WTC11 (cell line): ENCODE data around the gene IPO13. TPM values are rescaled to one million over a fixed set of nuclear protein-coding genes. Genes with fewer than 3 reads are reported as not detected.

Experiments
- ATAC-seq: fragments of 200-7000 bp; cut with Tn5 transposase; 2 replicates; pipeline ENCODE4 v1.10.0; 2021; ENCODE audit warnings: mild to moderate bottlenecking, moderate library complexity
- CTCF ChIA-PET: fragments of 300-600 bp; sonication (Branson Sonifier 250); formaldehyde crosslinking; loops from one replicate; lab custom pipeline; 2021; ENCODE audit warnings: antibody characterized with exemption; lab: Charles Lee
- POLR2A ChIA-PET: fragments of 350-600 bp; sonication (Branson Sonifier 250); formaldehyde crosslinking; loops from one replicate; lab custom pipeline; 2021; ENCODE audit warnings: antibody characterized with exemption; lab: Charles Lee
- DNase-seq: peaks from one replicate; pipeline ENCODE4 v3.0.0; 2021; ENCODE audit warnings: low spot score
- H3K27ac Mint-ChIP-seq: 2 replicates; pipeline ENCODE4 v1.8.0; 2021; ENCODE audit warnings: mixed read lengths
- H3K27me3 Mint-ChIP-seq: 2 replicates; pipeline ENCODE4 v1.8.0; 2021; ENCODE audit warnings: low read depth, mild to moderate bottlenecking, moderate library complexity, mixed read lengths
- H3K36me3 Mint-ChIP-seq: 2 replicates; pipeline ENCODE4 v1.8.0; 2021; ENCODE audit warnings: mixed read lengths
- H3K4me1 Mint-ChIP-seq: 2 replicates; pipeline ENCODE4 v1.8.0; 2022; ENCODE audit warnings: mixed read lengths
- H3K4me3 Mint-ChIP-seq: 2 replicates; pipeline ENCODE4 v1.8.0; 2021; ENCODE audit warnings: mild to moderate bottlenecking, moderate library complexity, mixed read lengths
- H3K9me3 Mint-ChIP-seq: 2 replicates; pipeline ENCODE4 v1.8.0; 2021; ENCODE audit warnings: mixed read lengths
- ELF4 ChIP-seq: sonication (generic); formaldehyde crosslinking; IDR thresholded peaks from 2 replicates; pipeline ENCODE4 v1.8.1; 2022; ENCODE audit warnings: low read depth, mild to moderate bottlenecking, moderate library complexity, missing genetic modification reagents
- ESRRA ChIP-seq: sonication (generic); formaldehyde crosslinking; IDR thresholded peaks from 2 replicates; pipeline ENCODE4 v1.8.1; 2022; ENCODE audit warnings: mild to moderate bottlenecking, missing genetic modification reagents, borderline replicate concordance
- GABPB1 ChIP-seq: sonication (generic); formaldehyde crosslinking; IDR thresholded peaks from 2 replicates; pipeline ENCODE4 v1.8.1; 2023; ENCODE audit warnings: mild to moderate bottlenecking, missing genetic modification reagents
- GTF2I ChIP-seq: fragments of 250-450 bp; sonication (Bioruptor Pico); conservative IDR thresholded peaks from 2 replicates; pipeline ENCODE4 v1.4.0; 2021; ENCODE audit warnings: mild to moderate bottlenecking
- JAZF1 ChIP-seq: fragments of 250-450 bp; sonication (Bioruptor Pico); IDR thresholded peaks from 2 replicates; pipeline ENCODE4 v1.9.0; 2021; ENCODE audit warnings: moderate library complexity, mild to moderate bottlenecking, inconsistent platforms
- MXD4 ChIP-seq: fragments of 250-450 bp; sonication (Bioruptor Pico); IDR thresholded peaks from 2 replicates; pipeline ENCODE4 v1.8.0; 2021; ENCODE audit warnings: mild to moderate bottlenecking, moderate library complexity, borderline replicate concordance
- NFE2L1 ChIP-seq: sonication (generic); formaldehyde crosslinking; IDR thresholded peaks from 2 replicates; pipeline ENCODE4 v1.8.1; 2023; ENCODE audit warnings: missing genetic modification reagents
- NFYB ChIP-seq: sonication (generic); formaldehyde crosslinking; conservative IDR thresholded peaks from 2 replicates; pipeline ENCODE4 v1.8.0; 2022; ENCODE audit warnings: low read depth, missing genetic modification reagents
- NR2C2 ChIP-seq: sonication (generic); formaldehyde crosslinking; IDR thresholded peaks from 2 replicates; pipeline ENCODE4 v1.8.0; 2022; ENCODE audit warnings: mild to moderate bottlenecking, missing genetic modification reagents
- OVOL2 ChIP-seq: fragments of 250-450 bp; sonication (Bioruptor Pico); IDR thresholded peaks from 2 replicates; pipeline ENCODE4 v1.9.0; 2021; ENCODE audit warnings: mild to moderate bottlenecking, borderline replicate concordance
- SMAD3 ChIP-seq: sonication (generic); formaldehyde crosslinking; IDR thresholded peaks from 2 replicates; pipeline ENCODE4 v1.8.0; 2022; ENCODE audit warnings: missing genetic modification reagents, mild to moderate bottlenecking, borderline replicate concordance
- ZNF317 ChIP-seq: sonication (generic); formaldehyde crosslinking; IDR thresholded peaks from 2 replicates; pipeline ENCODE4 v1.8.1; 2023; ENCODE audit warnings: low read depth, mild to moderate bottlenecking, moderate library complexity, missing genetic modification reagents, borderline replicate concordance
- ZNF671 ChIP-seq: fragments of 250-450 bp; sonication (Bioruptor Pico); IDR thresholded peaks from 2 replicates; pipeline ENCODE4 v1.8.0; 2021; ENCODE audit warnings: mild to moderate bottlenecking
- total RNA-seq: library from RNA; stranded (reverse); gene quantifications from 3 replicates; pipeline ENCODE4 v1.2.3, GENCODE V29; 2021
- TF ChIP-seq, protein P1 (sequence below): sonication (generic); formaldehyde crosslinking; IDR thresholded peaks from 2 replicates; pipeline ENCODE4 v1.8.1; 2023; ENCODE audit warnings: mild to moderate bottlenecking, missing genetic modification reagents
- TF ChIP-seq, protein P2 (sequence below): sonication (generic); formaldehyde crosslinking; IDR thresholded peaks from 2 replicates; pipeline ENCODE4 v1.8.0; 2023; ENCODE audit warnings: mild to moderate bottlenecking, missing genetic modification reagents
- TF ChIP-seq, protein P3 (sequence below): fragments of 250-450 bp; sonication (Bioruptor Pico); IDR thresholded peaks from 2 replicates; pipeline ENCODE4 v1.9.0; 2021; ENCODE audit warnings: mild to moderate bottlenecking, borderline replicate concordance
- TF ChIP-seq, protein P4 (sequence below): sonication (generic); formaldehyde crosslinking; IDR thresholded peaks from 2 replicates; pipeline ENCODE4 v1.8.1; 2022; ENCODE audit warnings: low read depth, missing genetic modification reagents, borderline replicate concordance
- TF ChIP-seq, protein P5 (sequence below): sonication (generic); formaldehyde crosslinking; conservative IDR thresholded peaks from 2 replicates; pipeline ENCODE4 v1.8.1; 2022; ENCODE audit warnings: mild to moderate bottlenecking, missing genetic modification reagents
- TF ChIP-seq, protein P6 (sequence below): fragments of 250-450 bp; sonication (Bioruptor Pico); IDR thresholded peaks from 2 replicates; pipeline ENCODE4 v1.9.0; 2021; ENCODE audit warnings: mild to moderate bottlenecking

The IPO13 gene
- total RNA-seq, 1 experiment from 2014 or later = 24.2 TPM

DNA sequence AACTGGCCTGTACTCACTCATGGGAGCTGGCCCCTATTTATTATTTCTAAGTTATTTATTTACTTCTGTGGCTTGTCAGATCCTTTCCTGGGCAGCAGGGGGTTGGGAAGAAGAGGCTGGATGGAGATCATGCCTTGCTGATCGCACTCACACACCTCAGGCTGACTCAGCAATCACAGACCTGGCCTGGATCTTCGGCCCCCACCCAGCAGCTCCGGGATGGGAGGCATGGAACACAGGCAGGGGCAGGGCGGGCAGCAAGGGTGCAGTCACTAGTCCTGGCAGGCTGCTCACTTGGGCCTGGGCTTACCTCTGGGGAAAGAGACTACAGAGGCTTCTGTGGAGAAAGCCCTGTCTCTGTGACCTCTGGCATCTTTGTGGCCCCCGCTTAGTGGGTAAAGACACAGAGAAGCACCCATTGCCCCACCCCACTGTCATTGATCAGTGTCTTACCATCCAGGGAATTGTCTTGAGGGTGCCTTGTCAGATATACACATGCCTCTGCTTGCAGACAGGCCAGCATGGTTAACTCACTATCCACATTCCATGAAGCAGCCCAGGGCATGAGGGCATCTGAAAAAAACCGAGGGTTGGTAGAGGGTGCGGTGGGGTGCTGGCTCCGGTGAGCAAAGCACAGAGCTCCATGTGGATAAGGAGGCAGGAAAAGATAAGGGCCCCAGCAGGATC lies 9.4 kb upstream of the IPO13 start (continued):
- TF ChIP-seq, protein P1, sequence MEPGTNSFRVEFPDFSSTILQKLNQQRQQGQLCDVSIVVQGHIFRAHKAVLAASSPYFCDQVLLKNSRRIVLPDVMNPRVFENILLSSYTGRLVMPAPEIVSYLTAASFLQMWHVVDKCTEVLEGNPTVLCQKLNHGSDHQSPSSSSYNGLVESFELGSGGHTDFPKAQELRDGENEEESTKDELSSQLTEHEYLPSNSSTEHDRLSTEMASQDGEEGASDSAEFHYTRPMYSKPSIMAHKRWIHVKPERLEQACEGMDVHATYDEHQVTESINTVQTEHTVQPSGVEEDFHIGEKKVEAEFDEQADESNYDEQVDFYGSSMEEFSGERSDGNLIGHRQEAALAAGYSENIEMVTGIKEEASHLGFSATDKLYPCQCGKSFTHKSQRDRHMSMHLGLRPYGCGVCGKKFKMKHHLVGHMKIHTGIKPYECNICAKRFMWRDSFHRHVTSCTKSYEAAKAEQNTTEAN (CRISPR knock-in tag) = no peak
- TF ChIP-seq, protein P2, sequence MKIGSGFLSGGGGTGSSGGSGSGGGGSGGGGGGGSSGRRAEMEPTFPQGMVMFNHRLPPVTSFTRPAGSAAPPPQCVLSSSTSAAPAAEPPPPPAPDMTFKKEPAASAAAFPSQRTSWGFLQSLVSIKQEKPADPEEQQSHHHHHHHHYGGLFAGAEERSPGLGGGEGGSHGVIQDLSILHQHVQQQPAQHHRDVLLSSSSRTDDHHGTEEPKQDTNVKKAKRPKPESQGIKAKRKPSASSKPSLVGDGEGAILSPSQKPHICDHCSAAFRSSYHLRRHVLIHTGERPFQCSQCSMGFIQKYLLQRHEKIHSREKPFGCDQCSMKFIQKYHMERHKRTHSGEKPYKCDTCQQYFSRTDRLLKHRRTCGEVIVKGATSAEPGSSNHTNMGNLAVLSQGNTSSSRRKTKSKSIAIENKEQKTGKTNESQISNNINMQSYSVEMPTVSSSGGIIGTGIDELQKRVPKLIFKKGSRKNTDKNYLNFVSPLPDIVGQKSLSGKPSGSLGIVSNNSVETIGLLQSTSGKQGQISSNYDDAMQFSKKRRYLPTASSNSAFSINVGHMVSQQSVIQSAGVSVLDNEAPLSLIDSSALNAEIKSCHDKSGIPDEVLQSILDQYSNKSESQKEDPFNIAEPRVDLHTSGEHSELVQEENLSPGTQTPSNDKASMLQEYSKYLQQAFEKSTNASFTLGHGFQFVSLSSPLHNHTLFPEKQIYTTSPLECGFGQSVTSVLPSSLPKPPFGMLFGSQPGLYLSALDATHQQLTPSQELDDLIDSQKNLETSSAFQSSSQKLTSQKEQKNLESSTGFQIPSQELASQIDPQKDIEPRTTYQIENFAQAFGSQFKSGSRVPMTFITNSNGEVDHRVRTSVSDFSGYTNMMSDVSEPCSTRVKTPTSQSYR (CRISPR knock-in tag) = no peak
- TF ChIP-seq ESRRA (CRISPR knock-in tag) (no peak), NFYB (no peak), ZNF317 (CRISPR knock-in tag) (no peak), NFE2L1 (CRISPR knock-in tag) (no peak), GABPB1 (CRISPR knock-in tag) (no peak)
- TF ChIP-seq, protein P3, sequence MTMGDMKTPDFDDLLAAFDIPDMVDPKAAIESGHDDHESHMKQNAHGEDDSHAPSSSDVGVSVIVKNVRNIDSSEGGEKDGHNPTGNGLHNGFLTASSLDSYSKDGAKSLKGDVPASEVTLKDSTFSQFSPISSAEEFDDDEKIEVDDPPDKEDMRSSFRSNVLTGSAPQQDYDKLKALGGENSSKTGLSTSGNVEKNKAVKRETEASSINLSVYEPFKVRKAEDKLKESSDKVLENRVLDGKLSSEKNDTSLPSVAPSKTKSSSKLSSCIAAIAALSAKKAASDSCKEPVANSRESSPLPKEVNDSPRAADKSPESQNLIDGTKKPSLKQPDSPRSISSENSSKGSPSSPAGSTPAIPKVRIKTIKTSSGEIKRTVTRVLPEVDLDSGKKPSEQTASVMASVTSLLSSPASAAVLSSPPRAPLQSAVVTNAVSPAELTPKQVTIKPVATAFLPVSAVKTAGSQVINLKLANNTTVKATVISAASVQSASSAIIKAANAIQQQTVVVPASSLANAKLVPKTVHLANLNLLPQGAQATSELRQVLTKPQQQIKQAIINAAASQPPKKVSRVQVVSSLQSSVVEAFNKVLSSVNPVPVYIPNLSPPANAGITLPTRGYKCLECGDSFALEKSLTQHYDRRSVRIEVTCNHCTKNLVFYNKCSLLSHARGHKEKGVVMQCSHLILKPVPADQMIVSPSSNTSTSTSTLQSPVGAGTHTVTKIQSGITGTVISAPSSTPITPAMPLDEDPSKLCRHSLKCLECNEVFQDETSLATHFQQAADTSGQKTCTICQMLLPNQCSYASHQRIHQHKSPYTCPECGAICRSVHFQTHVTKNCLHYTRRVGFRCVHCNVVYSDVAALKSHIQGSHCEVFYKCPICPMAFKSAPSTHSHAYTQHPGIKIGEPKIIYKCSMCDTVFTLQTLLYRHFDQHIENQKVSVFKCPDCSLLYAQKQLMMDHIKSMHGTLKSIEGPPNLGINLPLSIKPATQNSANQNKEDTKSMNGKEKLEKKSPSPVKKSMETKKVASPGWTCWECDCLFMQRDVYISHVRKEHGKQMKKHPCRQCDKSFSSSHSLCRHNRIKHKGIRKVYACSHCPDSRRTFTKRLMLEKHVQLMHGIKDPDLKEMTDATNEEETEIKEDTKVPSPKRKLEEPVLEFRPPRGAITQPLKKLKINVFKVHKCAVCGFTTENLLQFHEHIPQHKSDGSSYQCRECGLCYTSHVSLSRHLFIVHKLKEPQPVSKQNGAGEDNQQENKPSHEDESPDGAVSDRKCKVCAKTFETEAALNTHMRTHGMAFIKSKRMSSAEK (CRISPR knock-in tag) = no peak
- TF ChIP-seq, protein P4, sequence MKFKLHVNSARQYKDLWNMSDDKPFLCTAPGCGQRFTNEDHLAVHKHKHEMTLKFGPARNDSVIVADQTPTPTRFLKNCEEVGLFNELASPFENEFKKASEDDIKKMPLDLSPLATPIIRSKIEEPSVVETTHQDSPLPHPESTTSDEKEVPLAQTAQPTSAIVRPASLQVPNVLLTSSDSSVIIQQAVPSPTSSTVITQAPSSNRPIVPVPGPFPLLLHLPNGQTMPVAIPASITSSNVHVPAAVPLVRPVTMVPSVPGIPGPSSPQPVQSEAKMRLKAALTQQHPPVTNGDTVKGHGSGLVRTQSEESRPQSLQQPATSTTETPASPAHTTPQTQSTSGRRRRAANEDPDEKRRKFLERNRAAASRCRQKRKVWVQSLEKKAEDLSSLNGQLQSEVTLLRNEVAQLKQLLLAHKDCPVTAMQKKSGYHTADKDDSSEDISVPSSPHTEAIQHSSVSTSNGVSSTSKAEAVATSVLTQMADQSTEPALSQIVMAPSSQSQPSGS (CRISPR knock-in tag) = no peak
- TF ChIP-seq, all 79 proteins: peak for 0

DNA sequence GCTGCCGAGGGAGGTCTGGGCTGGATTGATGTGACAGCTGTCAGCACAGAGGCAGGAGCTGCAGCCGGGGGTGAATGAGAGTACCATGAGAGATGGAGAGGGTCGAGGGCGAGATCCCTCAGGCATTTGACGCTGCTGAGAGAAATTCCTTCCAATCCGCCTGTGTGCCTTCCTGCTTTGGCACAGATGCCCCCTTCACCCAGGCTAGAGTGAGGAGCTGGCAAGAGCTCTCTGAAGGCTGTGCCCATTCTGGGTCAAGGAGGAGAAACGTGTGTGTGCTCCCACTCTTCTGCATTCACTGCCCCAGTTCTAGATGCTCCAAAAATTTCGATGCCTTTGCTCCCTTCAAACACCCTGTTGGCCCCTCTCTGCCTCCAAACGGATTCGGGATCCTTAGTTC lies 8.4 kb upstream of the IPO13 start:
- ChIA-PET CTCF (interaction anchor here (0.8 to 11.9 kb wide), 4 partner anchors 36 to 172 kb away, joined by 3 to 992 read pairs (median 3); partner anchors contain the start of gene ATP6V0B), POLR2A (no interaction called here)
- DNase-seq = no peak
- Mint-ChIP-seq H3K4me1 (peaks cover 58% of the 10 kb centered on the region), H3K4me3 (no peak overlapping the region), H3K36me3 (no peaks in the 10 kb centered on the region), H3K27ac (no peak overlapping the region; the same call in 1 of the 2 replicates), H3K9me3 (no peaks in the 10 kb centered on the region), H3K27me3 (no peaks in the 10 kb centered on the region; the same call in 1 of the 2 replicates)
- TF ChIP-seq, protein P5, sequence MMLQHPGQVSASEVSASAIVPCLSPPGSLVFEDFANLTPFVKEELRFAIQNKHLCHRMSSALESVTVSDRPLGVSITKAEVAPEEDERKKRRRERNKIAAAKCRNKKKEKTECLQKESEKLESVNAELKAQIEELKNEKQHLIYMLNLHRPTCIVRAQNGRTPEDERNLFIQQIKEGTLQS (CRISPR knock-in tag) = no peak
- no peak for TF ChIP-seq NR2C2 (CRISPR knock-in tag)
- no peak for TF ChIP-seq OVOL2 (CRISPR knock-in tag)
- TF ChIP-seq ZNF671 (CRISPR knock-in tag) = no peak
- TF ChIP-seq JAZF1 (CRISPR knock-in tag) = no peak
- TF ChIP-seq, protein P6, sequence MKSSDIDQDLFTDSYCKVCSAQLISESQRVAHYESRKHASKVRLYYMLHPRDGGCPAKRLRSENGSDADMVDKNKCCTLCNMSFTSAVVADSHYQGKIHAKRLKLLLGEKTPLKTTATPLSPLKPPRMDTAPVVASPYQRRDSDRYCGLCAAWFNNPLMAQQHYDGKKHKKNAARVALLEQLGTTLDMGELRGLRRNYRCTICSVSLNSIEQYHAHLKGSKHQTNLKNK = no peak
- no peak for TF ChIP-seq GTF2I (CRISPR knock-in tag)
- TF ChIP-seq ELF4 (CRISPR knock-in tag) = no peak
- TF ChIP-seq NFE2L1 (CRISPR knock-in tag) = no peak
- no peak for TF ChIP-seq MXD4 (CRISPR knock-in tag)
- no peak for TF ChIP-seq SMAD3 (CRISPR knock-in tag)
- ATAC-seq = no peak
